ENCODE results near the gene GNAZ. TPM values are rescaled to one million over a fixed set of nuclear protein-coding genes. Genes with fewer than 3 reads are reported as not detected.

GNAZ gene
- total and polyA plus RNA-seq, 7 donors = under 0.01 to 27.6 (median 22.8) TPM

GRCh38 chr22:23069502-23070357 lies 589 bp upstream of the GNAZ start:
- peak overlapping the region; percentile 44 to 93 (median 76) for H3K4me3 ChIP-seq
- peak overlapping the region; percentile 69 to 75 (median 73) for H3K27ac ChIP-seq
- peaks cover 0 to 37% (median 21%) of the 10 kb centered on the region in 4 donors for H3K4me1 ChIP-seq
- H3K27me3 ChIP-seq = no peaks in the 10 kb centered on the region
- 1 to 3% methylated on average over 74 of the region's 74 CpGs for WGBS, 2 donors
- peak; percentile 95 for DNase-seq
- no peaks in the 10 kb centered on the region for H3K9me3 ChIP-seq
- TF ChIP-seq POLR2AphosphoS5 (IDR thresholded peaks at IDR 0.05) (peak in 1 of 4 donors; percentile 24), CTCF (IDR thresholded peaks at IDR 0.05) (no peak)
- intact Hi-C loops (cut with DNase I) = loop anchor here (2.0 kb wide), 1 partner anchor 29 kb away; no protein-coding TSS in a partner anchor
- no peaks in the 10 kb centered on the region for H3K36me3 ChIP-seq

- Histone ChIP-seq H3K4me1 (peaks cover 0 to 37% (median 21%) of the 10 kb centered on the region in 4 donors), H3K4me3 (peak overlapping the region; percentile 61 to 93 (median 76)), H3K27me3 (no peaks in the 10 kb centered on the region), H3K27ac (peak overlapping the region; percentile 71 to 78 (median 75)), H3K36me3 (no peaks in the 10 kb centered on the region), H3K9me3 (no peaks in the 10 kb centered on the region)
- 58 to 63% methylated on average over 29 of the region's 29 CpGs for WGBS, 2 donors
- peak; percentile 63 for DNase-seq
- TF ChIP-seq POLR2AphosphoS5 (IDR thresholded peaks at IDR 0.05) = no peak
- TF ChIP-seq CTCF (IDR thresholded peaks at IDR 0.05) = no peak
- TF ChIP-seq EP300 (IDR thresholded peaks at IDR 0.05) = no peak
- no peak for TF ChIP-seq POLR2A (IDR thresholded peaks at IDR 0.05)
- intact Hi-C loops (cut with DNase I) = loop anchor here (2.0 kb wide), 1 partner anchor 27 kb away; no protein-coding TSS in a partner anchor
Measured at GRCh38 chr22:23071230-23072076, 1.1 kb downstream of the GNAZ start.

- peak; percentile 60 for DNase-seq
- H3K27me3 ChIP-seq = no peaks in the 10 kb centered on the region
- intact Hi-C loops (cut with DNase I) = no loop called here
- TF ChIP-seq POLR2A (IDR thresholded peaks at IDR 0.05) (no peak), CTCF (IDR thresholded peaks at IDR 0.05) (no peak), POLR2AphosphoS5 (IDR thresholded peaks at IDR 0.05) (no peak), EP300 (IDR thresholded peaks at IDR 0.05) (no peak)
- peaks cover 0 to 37% (median 21%) of the 10 kb centered on the region in 4 donors for H3K4me1 ChIP-seq
- H3K27ac ChIP-seq = peak overlapping the region in 3 of 4 donors; percentile 72 to 78 (median 78)
- no peaks in the 10 kb centered on the region for H3K9me3 ChIP-seq
- no peaks in the 10 kb centered on the region for H3K36me3 ChIP-seq
- H3K4me3 ChIP-seq = peak overlapping the region in 1 of 4 donors; percentile 73
- WGBS, 2 donors = 84 to 91% methylated on average over 11 of the region's 11 CpGs
Measured at GRCh38 chr22:23072077-23072910, 2.0 kb downstream of the GNAZ start.

- peaks cover 0 to 37% (median 21%) of the 10 kb centered on the region in 4 donors for H3K4me1 ChIP-seq
- peak; percentile 38 for DNase-seq
- WGBS, 2 donors = 94 to 96% methylated on average over 11 of the region's 11 CpGs
- no peaks in the 10 kb centered on the region for H3K36me3 ChIP-seq
- no peaks in the 10 kb centered on the region for H3K9me3 ChIP-seq
- TF ChIP-seq POLR2AphosphoS5 (IDR thresholded peaks at IDR 0.05) (no peak), EP300 (IDR thresholded peaks at IDR 0.05) (no peak), POLR2A (IDR thresholded peaks at IDR 0.05) (no peak), CTCF (IDR thresholded peaks at IDR 0.05) (no peak)
- intact Hi-C loops (cut with DNase I) = no loop called here
- no peak overlapping the region for H3K4me3 ChIP-seq
- H3K27ac ChIP-seq = peak overlapping the region in 1 of 4 donors; percentile 78
- no peaks in the 10 kb centered on the region for H3K27me3 ChIP-seq
Measured at GRCh38 chr22:23072911-23073491, 2.7 kb downstream of the GNAZ start.
